Activated T-helper 9 cell treated with anti-CD3 and anti-CD28 coated beads, Interleukin-2, amount 50 U/mL, for 16 hours (primary cell): Measurements from ENCODE around the gene GATD1.
A peak's percentile ranks its signal among the peaks of the same experiment; 100 is the strongest.

ENCODE experiments used
- DNase-seq: peaks from one replicate; pipeline ENCODE4 v3.0.0-alpha.2; 2020; ENCODE audit warnings: low read depth

GATD1 gene

DNA sequence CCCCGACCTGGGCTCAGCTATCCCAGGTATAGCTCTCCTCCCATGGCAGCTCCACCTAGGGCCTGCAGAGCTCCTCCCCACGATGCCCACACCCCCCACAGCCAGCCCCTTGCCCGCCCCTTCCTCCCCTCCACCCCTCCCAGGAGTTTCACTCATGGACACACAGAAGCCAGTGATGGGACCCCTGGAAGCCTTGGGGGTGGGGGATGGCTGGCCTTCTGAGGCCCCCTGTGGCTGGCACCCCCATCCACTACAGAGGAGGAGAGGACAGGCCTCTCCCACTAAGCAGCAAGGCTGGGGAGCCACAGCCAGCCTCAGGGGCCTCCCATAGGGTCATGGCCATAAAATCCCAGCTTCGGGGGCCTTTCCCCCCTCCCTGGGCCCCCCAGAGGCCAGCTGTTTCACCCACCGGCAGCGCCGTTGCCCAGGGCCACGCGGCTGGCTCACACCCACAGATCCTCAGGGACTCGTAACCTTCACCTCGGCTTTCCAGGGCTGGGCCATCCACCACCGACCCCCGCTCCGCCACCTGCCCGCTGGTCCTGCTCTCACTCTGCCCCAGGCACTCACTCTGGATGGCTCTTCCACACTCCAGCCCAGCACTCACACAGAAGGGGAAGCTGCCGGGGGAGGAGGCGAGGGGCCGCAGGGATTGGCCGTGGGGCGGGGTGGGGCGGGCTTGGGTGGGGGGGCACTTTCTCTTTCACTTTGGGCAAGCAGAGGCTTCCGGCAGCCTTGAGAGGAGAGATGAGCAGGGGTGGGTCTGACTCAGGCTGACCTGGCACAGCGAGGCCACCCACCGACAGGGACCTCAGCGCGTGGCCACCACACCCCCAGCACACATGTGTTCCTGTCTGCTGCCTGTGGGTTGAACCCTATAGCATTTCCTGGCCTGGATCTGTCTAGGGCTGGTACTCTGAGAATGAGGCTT is 18.6 kb upstream of the GATD1 start:
- DNase-seq, result peak; percentile 76

DNA sequence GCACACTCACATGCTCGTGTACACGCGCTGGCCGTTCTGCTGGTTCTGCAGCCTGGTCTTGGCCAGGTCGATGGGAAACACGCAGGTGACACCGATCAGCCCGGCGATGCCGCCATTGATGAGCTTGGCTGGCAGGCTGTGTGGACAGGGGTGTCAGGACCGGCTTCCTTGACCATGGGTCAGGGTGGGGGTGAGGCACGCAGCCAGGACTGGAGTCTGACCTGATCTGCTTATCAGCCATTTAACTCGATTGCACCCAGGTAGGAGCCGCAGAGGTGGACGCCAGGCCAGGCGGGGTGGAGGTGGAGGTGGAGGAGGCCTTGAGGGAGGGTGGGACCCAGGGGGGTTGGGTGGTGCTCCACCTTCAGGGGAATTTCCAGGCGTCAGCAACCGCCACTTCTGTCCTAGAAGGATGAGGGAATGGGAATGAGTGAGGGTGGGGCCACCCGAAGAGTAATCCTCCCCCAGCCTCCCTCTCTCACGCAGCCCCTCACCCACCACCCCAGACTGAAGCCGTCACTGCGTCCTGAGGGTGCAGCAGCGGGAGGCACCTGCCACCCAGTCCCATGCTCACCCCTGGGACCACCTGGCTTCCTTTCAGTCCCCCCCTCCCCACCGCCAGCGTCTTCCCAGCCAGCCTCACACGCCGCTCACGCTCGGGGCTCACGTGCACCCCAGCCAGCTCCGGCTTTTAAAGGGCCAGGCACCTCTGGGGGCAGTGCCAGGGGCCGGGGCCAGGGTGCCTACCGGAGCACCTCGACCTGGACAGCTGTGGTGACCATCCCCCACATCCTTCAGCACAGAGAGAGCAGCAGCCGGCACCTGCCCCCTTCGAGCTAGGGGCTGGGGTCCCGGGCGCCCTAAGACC is 17.7 kb upstream of the GATD1 start:
- no peak for DNase-seq

DNA sequence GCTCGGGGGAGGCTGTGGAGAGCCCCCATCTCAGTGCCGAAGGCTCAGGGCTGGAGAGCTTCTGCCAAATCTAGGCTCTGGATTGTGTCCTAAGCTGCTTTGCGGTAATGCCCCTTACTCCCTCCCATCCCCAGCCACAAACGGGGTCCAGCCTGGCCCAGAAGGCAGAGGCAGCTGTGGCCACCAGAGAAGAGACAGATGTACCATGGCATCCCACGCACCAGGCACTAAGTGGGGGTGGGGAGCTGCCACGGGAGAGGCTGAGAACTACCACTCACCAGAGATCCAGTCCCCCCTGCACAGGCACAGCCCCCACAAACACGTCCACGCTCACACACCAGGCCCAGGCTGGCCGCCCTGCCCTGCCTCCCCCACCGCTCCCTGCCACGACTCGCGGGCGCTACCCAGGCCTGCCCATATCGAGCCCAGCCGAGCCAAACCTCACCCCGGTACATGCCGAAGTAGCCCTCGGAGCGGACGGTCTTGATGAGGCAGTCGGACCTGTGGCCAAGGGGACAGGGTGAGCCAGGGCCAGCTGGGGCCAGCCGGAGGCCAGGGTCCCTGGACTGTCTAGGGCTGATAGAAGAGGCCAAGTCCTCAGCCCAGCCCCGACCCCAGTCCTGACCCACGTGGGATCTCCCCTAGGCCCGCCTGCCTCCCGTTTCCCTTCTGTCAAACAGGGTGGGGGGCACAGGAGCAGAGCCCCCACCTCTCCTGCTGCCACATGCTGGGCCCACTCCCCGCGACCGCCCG is 16.9 kb upstream of the GATD1 start:
- DNase-seq, result no peak

DNA sequence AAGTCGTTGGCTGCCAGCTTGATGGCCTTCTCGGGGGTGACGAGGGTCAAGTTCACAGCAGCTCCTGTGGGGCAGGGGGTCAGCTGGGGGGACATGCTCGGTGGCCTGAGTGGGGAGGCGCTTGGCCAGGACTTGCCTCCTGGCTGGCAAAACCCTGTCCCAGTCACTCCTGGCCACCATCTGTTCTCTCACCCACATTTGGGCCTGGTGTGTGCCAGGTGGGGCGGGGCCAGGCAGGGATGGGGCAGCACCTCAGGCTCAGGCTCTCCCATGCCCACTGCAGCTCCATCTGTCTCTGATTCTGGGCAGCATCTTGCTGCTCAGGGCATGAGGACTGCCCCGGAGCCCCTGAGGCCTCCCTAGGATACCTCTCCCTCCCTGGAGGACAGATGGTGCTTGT is 16.3 kb upstream of the GATD1 start:
- no peak for DNase-seq

DNA sequence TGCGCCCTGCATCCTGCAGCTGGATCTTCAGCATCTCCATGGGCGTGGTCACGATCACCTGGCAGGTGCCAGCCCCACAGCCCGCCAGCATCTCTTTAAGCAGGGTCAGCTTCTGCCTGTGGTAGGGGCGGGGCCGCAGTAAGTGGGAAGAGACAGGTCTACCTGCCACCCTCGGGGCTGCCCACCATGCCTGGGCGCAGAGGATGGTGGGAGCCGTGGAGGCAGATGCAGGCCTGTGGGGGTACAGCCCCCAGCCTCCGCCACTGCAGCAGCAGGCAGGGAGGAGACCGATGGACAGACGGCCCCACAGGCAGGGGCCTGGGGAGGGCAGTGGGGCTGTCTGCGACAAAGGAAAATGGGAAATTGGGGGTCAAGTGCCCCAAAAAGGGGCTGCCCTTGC is 15.6 kb upstream of the GATD1 start:
- DNase-seq, result no peak

DNA sequence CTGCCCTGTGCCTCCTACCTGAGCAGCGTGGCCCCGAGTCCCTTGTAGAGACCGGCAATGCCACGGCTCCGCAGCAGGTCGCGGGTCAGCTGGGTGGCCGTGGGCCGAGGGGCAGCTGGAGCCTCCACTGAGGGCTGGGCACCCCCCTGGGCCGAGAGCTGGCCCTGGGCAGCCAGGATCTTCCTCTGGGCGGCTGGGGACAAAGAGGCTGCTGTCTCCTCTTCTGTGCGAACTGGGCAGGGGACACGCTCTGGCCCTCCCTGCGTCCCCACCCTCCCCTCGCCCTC is 15.2 kb upstream of the GATD1 start:
- no peak for DNase-seq

DNA sequence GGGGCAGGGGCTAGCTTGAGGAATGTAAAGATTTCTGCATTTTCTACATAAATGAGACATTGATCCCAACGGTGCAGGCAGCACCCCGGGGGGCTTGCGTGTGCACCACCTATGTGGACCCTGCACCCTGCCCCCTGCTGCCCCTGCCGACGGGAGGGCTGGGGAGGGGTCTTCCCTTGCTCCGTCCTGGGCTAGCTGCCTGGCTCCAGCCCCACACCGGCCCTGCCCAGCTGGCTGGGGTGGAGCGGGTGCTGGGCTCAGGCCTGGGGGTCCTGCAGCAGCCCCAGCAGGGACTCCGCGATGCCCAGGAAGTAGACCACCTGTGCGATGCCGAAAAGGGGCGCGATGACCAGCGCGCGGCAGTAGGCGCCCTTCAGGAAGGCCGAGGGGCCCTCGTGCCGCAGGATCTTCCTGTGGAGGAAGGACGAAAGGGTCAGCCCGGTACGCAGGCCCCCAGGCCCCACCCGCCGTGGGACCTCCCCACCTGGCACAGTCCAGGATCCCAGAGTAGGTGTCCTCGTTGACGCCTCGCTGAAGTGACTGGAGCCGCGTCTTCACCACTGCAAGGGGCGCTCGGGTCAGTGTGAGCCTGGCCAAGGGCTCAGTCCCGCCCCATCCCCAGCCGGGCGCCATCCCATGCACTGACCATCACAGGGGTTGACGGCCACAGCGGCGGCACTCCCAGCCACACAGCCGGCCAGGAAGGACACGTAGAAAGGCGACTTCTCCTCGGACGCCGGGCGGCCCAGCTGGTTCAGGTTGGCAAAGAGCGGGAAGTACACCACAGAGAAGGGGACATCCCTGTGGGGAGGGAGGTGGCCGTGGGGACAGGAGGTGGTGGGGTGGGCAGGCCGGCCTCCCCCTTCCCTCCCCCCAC is 14.6 kb upstream of the GATD1 start:
- no peak for DNase-seq

DNA sequence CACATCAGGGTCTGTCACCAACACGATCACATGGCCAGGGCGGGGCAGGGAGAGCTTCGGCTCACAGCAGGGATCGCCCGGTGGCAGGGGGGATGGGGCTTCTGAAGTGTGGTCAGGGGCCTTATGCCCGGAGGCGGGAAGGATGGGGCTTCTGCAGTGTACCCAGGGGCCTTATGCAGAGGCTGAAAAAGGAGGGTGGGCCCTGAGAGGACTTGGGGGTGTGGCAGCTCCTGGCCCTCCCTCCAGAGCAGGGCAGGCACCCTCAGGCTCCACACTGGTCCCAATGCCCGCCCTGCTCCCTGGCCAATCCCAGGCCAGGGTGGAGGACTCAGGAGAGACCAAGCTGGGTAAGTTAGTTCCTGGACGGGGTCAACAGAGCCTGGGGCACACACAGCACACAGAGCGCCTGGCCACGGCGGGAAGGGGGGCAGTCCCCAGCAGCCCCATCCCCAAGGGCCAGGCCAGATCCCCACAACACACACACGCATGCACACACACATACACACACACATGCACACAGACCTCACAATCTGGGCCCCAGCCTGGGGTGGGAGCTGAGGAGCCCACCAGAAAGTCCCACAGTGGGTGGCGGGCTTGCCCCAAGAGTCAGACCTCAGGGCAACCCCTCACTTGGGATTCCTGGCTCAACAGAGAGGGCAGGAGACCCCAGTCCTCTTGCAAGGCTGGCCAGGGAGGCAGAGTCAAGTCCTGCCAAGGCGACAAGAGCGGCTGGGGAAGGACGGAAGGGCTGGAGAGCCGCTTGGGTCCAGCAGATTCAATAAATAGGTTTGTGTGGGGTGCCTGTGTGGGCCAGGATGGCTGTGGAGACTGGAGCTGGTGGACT is 13.7 kb upstream of the GATD1 start:
- DNase-seq, result no peak

DNA sequence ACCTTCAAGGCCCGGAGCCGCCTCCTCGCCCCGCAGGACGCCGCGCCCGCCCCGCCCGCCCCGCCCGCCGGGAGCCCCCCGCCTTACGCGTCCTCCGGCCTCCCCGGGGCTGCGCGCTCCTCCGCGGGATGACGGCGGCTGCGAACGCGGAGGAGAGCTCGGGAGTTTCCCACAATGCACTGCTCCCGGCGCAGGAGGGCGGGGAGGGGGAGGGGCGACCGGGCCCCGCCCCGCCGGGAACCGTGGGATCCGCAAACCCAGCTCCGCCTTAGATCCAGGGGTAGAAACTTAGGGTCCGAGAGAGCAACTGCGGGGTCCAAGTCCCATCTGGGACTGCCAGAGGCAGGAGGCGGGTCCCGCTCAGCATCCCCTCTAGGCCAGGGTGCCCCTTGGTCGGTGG is 12.7 kb upstream of the GATD1 start, which contains the start of gene CEND1:
Gene CEND1, minus strand, starts transcription at position 148 of the 400 bp plus-strand sequence. CDS start 1,514 bp downstream, outside the sequence.
- no peak for DNase-seq

DNA sequence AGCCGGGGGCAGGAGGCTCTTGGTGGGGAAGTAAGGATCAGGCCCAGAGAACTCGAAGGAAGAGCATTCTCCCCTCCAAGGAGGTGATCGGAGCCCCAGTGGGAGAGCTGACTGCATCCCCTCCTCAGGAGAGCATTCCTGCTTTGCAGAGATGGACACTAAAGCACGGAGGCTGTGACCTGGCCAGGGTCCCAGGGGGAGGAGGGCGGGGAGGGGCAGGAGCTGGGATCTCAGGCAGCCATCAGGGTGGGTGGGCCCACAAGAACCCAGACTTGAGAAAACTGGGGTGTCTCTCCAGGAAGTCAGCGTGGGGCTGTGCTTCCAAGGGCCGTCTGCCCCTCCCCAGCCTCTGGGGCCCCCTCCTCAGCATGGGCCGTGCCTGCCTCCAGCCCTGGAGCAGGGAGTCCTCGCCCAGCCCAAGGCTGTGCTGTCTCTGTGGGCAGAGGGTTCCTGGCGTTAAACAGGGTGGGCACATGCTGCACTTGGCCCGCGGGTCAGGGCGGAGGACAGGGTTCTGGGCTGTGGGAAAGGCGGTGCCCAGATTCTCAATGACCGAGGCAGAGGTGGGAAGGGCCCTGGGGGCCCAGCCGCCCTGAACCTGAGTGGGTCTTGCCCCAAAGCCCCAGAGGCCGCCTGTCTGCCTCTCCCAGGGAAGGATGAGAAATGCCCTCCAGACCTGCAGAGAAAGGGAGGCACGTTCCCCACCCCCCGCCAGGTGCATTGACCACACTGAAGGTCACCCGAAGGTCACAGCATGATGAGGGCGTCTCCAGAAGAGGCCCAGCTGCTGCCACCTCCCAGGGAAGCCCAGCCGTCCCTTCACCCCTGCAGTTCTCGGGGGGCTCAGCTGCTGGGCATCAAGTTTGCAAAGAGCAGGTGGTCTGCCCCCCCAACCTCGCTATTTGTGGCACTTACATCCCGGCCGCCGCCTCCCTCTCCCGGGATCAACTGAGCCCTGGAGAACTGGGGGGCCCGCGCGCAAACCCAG is 12.0 kb upstream of the GATD1 start:
- no peak for DNase-seq

DNA sequence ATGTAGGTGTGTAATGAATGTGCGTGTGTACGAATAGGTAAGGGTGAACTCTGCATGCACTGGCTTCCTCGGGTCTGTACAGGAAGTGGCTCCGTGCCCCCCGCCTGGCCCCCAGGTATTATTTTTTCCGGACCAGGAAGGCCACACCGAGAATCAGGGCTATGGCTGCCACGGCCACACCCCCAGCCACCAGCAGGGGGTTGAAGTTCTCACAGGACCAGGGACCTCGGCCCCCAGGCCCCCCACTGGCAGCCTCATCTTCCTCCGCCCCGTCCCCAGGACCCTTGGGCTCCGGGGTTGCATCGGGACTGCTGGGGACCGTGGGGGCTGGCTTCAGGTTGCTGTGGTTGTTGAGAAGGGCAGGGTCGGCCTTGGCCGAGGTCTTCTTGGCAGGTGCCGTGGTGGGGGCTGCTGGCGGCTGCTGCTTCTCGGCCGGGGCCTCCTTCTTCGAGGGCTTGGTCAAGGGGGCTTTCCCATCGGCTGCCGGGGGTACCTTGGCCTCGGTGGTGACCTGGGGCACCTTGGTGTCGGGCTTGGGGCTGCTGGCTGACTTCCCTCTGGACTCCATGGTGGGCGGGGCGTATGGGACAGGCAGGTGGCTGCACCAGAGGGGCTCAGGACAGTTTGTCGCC is 10.8 kb upstream of the GATD1 start:
- no peak for DNase-seq

DNA sequence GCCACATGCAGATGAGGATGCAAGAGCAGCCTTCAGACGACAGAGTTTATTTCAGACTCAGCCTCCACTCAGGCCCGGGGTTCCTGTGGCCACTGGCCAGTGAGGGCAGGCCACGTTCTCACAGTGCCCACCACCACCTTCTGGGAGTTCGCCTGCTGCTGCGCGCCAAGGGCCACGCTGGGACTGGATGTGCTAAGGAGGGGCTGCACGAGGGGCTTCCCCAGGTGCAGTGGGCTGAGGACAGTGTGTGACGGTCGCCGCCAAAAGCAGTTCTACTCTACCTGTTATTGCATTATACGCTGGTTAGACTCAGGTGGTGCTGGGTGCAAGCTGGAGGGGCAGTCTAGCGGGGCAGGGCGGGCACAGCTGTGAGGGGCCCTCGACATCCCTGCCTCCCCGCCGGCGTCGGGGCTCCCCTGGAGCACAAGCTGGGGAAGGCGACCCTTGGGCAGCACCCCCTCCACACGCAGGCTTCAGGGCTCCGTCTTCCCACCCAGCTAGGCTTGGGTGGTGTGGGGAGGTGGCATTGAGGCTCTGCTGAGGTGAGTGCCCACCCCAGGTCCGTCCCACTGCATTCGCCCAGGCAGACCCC is 9.9 kb upstream of the GATD1 start:
- no peak for DNase-seq

DNA sequence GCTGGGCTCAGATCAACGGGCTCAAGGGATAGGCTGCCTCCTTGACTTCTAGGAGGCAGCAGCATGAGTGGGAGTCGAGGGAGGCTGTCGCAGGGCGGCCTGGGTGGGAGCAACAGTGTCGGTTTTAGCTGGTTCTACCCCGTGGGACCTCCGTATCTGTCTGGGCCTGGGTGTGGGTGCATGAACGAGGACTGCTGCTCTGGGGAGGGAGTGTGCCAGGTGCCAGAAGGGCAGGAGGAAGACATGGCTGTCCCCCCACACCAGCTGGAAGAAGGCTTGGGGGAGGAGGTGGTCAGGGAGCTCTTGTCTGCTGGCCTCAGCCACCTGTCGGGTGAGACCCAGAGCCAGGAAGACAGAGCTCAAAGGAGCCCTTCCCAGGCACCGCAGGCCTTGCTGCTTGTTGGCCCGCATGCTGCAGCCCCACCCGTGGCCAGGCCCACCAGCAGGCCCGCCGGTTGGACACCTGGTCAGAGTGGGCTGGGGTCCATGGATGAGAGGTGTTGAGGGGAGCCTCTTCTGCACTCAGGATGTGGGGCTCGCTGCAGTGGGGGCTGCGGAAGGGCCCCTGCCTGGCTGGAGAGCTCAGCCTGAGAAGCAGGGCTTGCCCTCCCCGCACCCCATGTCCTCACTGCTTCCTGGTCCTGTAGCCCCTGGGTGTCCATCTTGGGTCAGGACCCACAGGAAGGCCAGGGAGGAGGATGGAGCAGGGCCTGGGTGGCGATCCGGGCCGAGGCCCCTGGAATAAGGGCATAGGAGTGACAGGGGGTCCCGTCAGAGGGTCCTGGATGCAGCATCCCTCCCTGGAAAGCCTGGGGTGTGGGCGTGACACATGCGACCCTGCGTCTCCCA is 9.2 kb upstream of the GATD1 start:
- no peak for DNase-seq

DNA sequence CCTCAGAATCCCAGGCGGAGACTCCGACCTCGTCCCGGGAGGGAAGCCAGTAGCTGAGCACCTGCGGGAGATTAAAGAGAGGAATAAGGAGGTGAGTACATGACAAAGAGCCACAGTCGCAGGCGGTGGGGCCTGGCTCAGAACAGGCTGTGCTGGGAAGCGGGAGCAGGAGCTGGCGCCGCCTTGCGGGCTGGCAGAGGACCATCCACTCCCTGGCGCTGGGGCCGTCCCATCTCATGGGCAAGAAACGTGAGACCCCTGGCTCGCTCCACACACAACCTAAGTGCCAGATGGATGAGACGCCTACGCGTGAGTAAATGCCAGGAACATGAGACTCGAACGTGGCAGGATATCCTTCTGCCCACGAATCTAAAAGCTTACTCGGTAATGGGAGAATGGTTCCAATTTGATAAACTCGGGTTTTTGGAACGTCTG is 6.3 kb upstream of the GATD1 start:
- no peak for DNase-seq

DNA sequence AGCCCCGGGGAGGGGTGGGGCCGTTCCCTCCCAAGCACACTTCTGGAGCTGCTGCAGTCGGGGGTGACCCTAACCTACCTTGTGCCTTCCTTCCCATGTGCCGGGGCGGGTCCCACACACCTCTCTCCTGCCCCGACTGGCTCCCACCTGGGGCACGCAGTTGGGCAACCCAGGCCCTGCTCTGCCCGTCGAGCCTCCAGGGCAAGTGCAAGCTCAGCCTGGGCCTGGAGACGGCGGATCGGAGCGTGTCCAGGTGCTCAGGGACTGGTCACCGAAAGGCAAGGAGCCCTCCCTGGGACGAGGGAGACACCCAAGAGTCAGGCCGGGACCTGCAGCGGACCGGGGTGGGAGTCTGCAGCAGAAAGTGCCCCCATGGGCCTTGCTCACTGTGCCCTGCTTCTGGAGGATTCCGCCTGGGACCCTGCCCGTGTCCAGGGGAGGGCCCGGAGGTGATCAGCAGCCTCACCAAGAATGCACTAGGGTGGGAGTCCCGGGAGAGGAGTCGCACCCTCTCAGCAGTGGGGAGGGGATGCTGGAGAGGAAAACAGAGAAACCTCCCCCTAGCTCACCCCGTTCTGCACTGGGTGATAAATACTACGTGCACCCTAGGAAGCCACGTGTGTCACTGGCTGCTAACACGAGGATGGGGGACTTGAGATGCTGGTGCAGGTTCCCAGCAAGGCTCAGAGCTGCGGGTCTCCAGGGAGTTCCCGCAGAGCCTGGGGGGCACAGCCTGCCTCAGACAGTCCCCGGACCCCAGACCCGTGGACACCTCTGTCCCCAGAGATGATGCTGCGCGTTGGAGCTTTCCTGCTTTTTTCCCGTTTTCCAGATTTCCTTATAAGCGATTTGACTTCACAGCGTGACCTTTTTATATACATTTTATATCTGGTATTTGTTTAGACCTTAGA is 5.2 kb upstream of the GATD1 start:
- no peak for DNase-seq

DNA sequence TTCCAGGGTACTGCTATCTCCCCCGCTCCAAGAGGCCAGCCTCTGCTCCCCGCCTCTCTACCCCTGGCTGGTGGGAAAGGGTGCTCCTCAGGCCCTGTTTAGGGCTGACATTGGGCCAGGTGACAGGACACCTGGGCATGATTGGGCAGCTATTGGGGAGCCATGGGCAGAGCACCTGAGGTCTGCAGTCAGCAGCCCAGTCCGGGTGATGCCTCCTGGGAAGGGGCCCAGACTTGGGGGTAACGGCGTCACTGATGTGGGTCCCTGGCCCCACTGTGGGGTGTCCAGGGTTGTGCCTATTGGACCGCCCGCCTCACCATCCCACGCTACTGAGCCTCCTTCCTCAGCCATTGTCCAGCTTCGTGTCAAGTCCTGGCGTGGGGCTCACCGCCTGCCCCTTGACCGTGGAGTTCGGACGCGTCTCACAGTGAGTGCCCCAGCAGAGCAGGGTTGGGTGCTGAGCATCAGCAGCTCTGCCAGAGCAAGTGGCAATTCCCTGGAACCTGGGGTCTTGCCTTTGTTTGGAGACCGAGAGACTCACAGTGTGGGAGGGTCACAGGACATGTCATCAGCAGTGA is 2.8 kb upstream of the GATD1 start:
- no peak for DNase-seq
